Muscle layer of duodenum (tissue), 2 donors: Measurements from ENCODE around the gene STX3.

Source experiments
- H3K27ac ChIP-seq: one replicate; pipeline ENCODE4 v1.7.0; 2013; ENCODE audit warnings: mild to moderate bottlenecking, low read length
- H3K27me3 ChIP-seq: one replicate; pipeline ENCODE4 v1.7.0; 2013; ENCODE audit warnings: low read depth, mild to moderate bottlenecking, control low read depth, low read length
- H3K36me3 ChIP-seq, 2 donors: one replicate each; pipeline ENCODE4 v1.7.0; 2013; ENCODE audit warnings: low read length in 2 of 2, control low read depth in 1 of 2, mild to moderate bottlenecking in 1 of 2; ENCODE audit not compliant: insufficient read depth in 2 of 2, control insufficient read depth in 1 of 2
- H3K4me1 ChIP-seq, 2 donors: one replicate each; pipeline ENCODE4 v1.7.0; 2013; ENCODE audit warnings: low read length in 2 of 2, mild to moderate bottlenecking in 2 of 2, control low read depth in 1 of 2, moderate library complexity in 1 of 2; ENCODE audit not compliant: insufficient read depth in 2 of 2, control insufficient read depth in 1 of 2
- H3K4me3 ChIP-seq, 2 donors: one replicate each; pipeline ENCODE4 v1.7.0; 2013; ENCODE audit warnings: low read length in 2 of 2, low read depth in 1 of 2, mild to moderate bottlenecking in 1 of 2
- H3K9me3 ChIP-seq, 2 donors: one replicate each; pipeline ENCODE4 v1.7.0; 2013; ENCODE audit warnings: low read length in 2 of 2, control low read depth in 1 of 2, mild to moderate bottlenecking in 1 of 2; ENCODE audit not compliant: control insufficient read depth in 1 of 2
- donor health status: healthy.

The STX3 gene

DNA sequence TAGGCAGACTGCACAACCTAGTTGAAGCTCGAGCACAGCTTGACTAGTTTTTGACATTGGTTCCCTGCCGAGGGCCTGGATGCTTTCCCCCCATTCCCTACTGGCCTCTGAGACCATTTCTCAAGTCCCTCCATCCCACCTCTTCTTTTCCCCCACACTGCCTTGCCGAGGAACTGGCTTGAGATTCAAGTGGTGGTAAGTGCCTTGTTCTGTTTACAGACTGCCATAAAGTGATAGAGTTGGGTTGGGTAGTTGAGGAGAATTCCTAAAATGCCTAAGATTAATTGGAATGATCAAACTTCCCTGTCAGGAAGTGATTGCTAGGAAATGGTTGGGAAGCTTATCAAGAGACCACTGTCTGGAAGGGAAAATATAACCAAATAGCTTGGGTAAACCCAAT is 39.2 kb downstream of the STX3 start:
- H3K4me1 ChIP-seq: no peaks in the 10 kb centered on the region
- H3K9me3 ChIP-seq: no peaks in the 10 kb centered on the region
- H3K27me3 ChIP-seq: no peaks in the 10 kb centered on the region
- no peak overlapping the region for H3K27ac ChIP-seq
- peaks cover 48 to 69% of the 10 kb centered on the region in 2 donors for H3K36me3 ChIP-seq
- no peak overlapping the region for H3K4me3 ChIP-seq

DNA sequence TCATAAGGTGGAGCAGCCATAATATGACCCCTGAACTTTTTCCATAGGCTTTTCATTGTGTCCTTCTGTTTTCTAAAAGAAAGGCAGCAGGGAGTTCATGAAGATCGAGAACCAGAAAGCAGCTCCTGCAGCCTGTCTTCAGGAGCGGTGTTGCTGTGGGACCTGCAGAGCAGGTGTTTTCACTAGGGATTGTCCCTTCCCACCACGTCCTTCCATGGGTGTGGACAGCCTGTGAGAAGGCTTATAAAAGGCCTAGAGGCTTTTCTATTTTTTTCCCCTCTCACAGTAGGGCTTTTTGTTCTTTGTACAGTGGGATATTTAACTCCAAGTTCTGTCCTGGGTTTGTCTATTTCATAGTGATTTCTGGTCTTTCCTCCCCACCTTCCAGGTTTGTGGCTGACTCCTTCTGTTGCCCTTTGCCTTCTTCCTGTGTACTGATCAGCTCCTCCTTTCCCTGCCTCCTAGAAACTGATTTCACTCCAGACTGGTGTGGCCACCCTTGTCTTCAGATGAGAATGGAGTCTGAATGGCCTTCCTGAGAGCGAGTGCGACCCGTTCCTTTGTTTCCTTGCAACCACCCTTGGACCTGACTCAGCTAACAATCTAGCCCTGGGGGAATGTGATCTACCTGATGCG is 45.3 kb downstream of the STX3 start:
- Histone ChIP-seq H3K27ac (no peak overlapping the region), H3K36me3 (peaks cover 29 to 50% of the 10 kb centered on the region in 2 donors), H3K4me1 (no peaks in the 10 kb centered on the region)

GRCh38 chr11:59801160-59801706 is 46.1 kb downstream of the STX3 start:
- Histone ChIP-seq H3K27me3 (no peaks in the 10 kb centered on the region), H3K4me1 (no peaks in the 10 kb centered on the region), H3K9me3 (no peaks in the 10 kb centered on the region), H3K4me3 (no peak overlapping the region), H3K36me3 (peaks cover 27 to 49% of the 10 kb centered on the region in 2 donors), H3K27ac (no peak overlapping the region)

More for the DNA sequence above, 45.3 kb downstream of the STX3 start:
- no peak overlapping the region for H3K4me3 ChIP-seq
- no peaks in the 10 kb centered on the region for H3K27me3 ChIP-seq
- H3K9me3 ChIP-seq: no peaks in the 10 kb centered on the region

GRCh38 chr11:59801981-59802638 is 46.9 kb downstream of the STX3 start:
- no peaks in the 10 kb centered on the region for H3K9me3 ChIP-seq
- no peaks in the 10 kb centered on the region for H3K27me3 ChIP-seq
- peaks cover 32 to 49% of the 10 kb centered on the region in 2 donors for H3K36me3 ChIP-seq
- H3K4me1 ChIP-seq: no peaks in the 10 kb centered on the region
- no peak overlapping the region for H3K27ac ChIP-seq
- no peak overlapping the region for H3K4me3 ChIP-seq

- H3K9me3 ChIP-seq: no peaks in the 10 kb centered on the region
- H3K4me3 ChIP-seq: no peak overlapping the region
- H3K27me3 ChIP-seq: no peaks in the 10 kb centered on the region
- H3K4me1 ChIP-seq: no peaks in the 10 kb centered on the region
- peaks cover 33 to 49% of the 10 kb centered on the region in 2 donors for H3K36me3 ChIP-seq
- H3K27ac ChIP-seq: no peak overlapping the region
Measured at GRCh38 chr11:59802639-59803176, 47.5 kb downstream of the STX3 start.

DNA sequence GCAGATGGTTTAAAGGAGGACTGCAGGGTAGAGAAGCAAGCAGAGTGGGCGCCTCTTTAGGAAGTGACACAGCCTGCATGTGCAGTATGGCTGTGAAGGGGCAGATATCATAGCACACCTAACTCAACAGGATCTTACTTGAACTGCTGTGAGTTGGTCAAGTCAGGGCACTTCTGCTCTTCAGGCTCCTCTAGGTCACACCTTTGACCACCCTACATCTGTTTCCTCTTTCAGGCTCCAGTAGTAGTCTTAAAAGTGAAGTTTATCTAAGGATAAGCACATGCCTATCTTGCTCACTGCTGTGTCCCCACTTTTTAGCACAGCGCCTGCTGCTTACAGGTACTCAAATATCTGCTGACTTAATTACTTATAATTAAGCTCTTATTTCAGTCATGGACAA is 48.9 kb downstream of the STX3 start:
- no peak overlapping the region for H3K27ac ChIP-seq
- no peaks in the 10 kb centered on the region for H3K4me1 ChIP-seq
- H3K27me3 ChIP-seq: no peaks in the 10 kb centered on the region
- H3K9me3 ChIP-seq: no peaks in the 10 kb centered on the region
- H3K36me3 ChIP-seq: peaks cover 41 to 53% of the 10 kb centered on the region in 2 donors
- no peak overlapping the region for H3K4me3 ChIP-seq

DNA sequence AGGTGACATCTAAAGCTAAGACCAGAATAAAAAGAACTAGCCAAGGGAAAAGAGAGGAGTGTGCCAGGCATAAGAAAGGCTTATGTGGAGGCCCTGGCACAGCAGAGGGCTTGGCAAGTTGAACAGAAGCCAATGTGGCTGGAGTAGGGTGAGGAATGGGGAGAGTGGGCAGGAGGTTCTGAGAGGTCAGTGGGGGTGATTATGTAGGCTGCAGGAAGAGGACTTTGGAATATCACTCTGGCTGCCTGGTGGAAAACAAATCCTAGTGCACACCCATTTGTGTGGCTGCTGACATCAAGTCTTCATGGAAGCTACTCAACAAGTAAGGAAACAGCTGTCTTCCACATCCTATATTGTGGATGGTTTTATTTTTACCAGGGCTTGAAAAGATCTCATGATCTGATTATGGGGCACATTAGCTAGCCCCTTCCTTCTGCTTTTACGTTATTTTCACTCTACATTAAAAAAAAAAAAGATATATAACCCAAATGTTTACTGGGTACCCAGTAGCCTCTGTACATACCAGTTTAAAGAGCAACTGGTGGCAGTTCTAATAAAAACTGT is 52.0 kb downstream of the STX3 start:
- H3K9me3 ChIP-seq: no peaks in the 10 kb centered on the region
- H3K4me1 ChIP-seq: peaks cover 0 to 9% of the 10 kb centered on the region in 2 donors
- H3K27ac ChIP-seq: no peak overlapping the region
- peaks cover 36 to 44% of the 10 kb centered on the region in 2 donors for H3K36me3 ChIP-seq
- H3K27me3 ChIP-seq: no peaks in the 10 kb centered on the region
- no peak overlapping the region for H3K4me3 ChIP-seq

DNA sequence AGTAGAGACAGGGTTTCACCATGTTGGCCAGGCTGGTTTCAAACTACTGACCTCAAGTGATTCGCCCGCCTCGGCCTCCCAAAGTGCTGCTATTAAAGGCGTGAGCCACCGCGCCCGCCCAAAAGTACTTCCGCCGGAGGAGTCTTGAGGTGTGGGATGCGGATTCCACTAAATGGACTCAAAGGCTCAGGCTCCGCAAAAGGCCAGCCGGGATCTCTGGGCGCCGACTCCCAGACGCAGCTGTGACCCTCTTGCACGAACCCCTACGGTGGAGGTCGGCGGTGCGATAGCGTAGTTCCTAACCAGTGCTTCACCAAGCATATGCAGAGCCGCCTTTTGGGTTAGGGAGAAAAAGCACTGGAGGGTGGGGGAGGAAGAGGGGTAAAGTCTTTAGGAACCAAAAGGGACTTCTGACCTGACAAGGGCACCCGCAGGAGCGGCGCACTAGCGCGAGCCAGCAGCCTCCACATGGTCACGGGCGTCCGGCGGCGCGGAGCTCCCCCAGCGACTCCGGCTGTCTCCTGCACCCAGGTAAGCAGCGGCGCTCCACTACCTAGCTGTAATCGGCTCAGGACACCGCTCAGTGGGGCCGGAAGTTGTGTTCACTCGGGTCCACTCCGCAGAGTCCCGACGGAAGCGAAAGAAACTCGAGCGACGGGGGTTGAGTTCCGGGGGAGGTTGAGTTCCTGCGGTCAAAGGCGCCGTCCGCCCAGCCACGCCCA is 55.2 kb downstream of the STX3 start, which contains the start of gene MRPL16:
Gene MRPL16 (minus strand): TSS at position 590 of the 722 bp plus-strand sequence. CDS start 120 bp downstream, at position 470.
- Histone ChIP-seq H3K9me3 (no peaks in the 10 kb centered on the region), H3K4me1 (peaks cover 0 to 9% of the 10 kb centered on the region in 2 donors), H3K36me3 (peaks cover 28 to 29% of the 10 kb centered on the region in 2 donors), H3K4me3 (peak within 1 kb of the TSS; percentile 95 to 99), H3K27me3 (no peaks in the 10 kb centered on the region), H3K27ac (peak within 1 kb of the TSS; percentile 89)

DNA sequence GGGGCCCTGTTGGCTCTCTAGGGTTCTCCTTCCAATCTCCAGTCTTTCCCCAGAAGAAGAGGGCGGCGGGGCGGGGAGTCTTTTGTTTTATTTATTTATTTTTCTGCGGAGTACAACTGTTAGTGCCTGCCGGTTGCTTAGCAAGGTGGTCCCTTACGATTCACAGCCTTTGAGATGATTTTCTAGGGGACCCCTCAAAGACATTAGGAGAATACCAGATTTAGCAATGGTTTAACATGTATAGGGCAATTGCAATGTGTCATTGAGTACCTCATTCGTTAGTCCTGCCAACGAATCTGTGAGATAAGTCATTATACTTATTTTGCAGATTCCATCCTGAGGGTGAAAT is 55.7 kb downstream of the STX3 start:
- H3K36me3 ChIP-seq: peaks cover 23 to 24% of the 10 kb centered on the region in 2 donors
- peaks cover 0 to 9% of the 10 kb centered on the region in 2 donors for H3K4me1 ChIP-seq
- no peaks in the 10 kb centered on the region for H3K9me3 ChIP-seq
- peak overlapping the region; percentile 95 to 99 for H3K4me3 ChIP-seq
- H3K27me3 ChIP-seq: no peaks in the 10 kb centered on the region
- H3K27ac ChIP-seq: peak overlapping the region; percentile 89

DNA sequence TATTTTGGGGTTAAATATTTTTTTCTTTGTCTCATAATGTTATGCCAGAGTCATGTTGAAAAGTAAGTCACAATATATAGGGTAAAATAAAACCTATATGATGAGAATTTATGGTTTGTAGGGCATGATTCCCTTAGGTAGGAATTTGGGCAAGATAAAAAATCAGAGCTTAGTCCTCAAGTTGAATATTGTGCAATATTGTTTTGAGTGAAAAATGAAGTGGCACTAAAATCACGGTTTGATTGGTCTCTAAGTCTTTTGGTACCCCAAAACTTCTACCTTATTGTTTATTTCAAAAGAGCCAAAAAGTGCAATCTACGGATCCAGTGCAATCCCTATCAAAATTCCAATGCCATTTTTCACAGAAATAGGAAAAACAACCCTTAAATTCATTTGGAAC is 57.0 kb downstream of the STX3 start:
- Histone ChIP-seq H3K36me3 (peaks cover 11 to 13% of the 10 kb centered on the region in 2 donors), H3K27me3 (no peaks in the 10 kb centered on the region), H3K4me1 (peaks cover 0 to 9% of the 10 kb centered on the region in 2 donors), H3K9me3 (no peaks in the 10 kb centered on the region), H3K4me3 (no peak overlapping the region), H3K27ac (no peak overlapping the region)

DNA sequence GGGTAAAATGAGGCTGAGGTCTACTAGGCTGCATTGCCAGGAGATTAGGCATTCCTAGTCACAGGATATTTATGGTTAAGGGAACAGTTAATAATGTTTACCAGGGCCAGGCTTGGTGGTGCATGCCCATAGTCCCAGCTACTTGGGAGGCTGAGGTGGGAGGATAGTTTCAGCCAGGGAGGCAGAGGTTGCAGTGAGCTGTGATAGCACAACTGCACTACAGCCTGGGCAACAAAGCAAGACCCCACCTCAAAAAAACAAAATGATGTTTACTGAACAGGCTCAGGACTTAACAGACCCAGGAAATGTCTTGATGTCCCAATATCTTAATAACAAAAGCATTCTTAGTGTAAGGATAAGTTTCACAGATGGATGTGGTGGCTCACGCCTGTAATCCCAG is 58.2 kb downstream of the STX3 start:
- H3K4me1 ChIP-seq: peaks cover 0 to 9% of the 10 kb centered on the region in 2 donors
- peaks cover 4 to 6% of the 10 kb centered on the region in 2 donors for H3K36me3 ChIP-seq
- no peaks in the 10 kb centered on the region for H3K27me3 ChIP-seq
- H3K4me3 ChIP-seq: no peak overlapping the region
- H3K27ac ChIP-seq: no peak overlapping the region
- no peaks in the 10 kb centered on the region for H3K9me3 ChIP-seq
